ENCODE measurements around the gene NSUN6.
"Not testable (repeated sequence)": the region's sequence is repeated elsewhere in the genome, so short reads cannot be mapped to it uniquely, and the experiment has no call there.

Gene NSUN6

GRCh38 chr10:18610517-18610916, 40.9 kb downstream of the NSUN6 start:
- no peak for DNase-seq (ENCODE audit: low read depth in 4 of 4, low spot score in 1 of 4)

GRCh38 chr10:18608596-18608995, 42.8 kb downstream of the NSUN6 start:
- DNase-seq (ENCODE audit: low read depth in 4 of 4, low spot score in 1 of 4) = no peak

GRCh38 chr10:18607503-18608378, 43.6 kb downstream of the NSUN6 start:
- DNase-seq (ENCODE audit: low read depth in 4 of 4, low spot score in 1 of 4) = no peak

- no peak for DNase-seq (ENCODE audit: low read depth in 4 of 4, low spot score in 1 of 4)
Observed at GRCh38 chr10:18606051-18606695, 45.2 kb downstream of the NSUN6 start.

GRCh38 chr10:18601321-18601720, 50.1 kb downstream of the NSUN6 start:
- DNase-seq (ENCODE audit: low read depth in 4 of 4, low spot score in 1 of 4) = no peak

GRCh38 chr10:18599392-18599791, 52.0 kb downstream of the NSUN6 start:
- no peak for DNase-seq (ENCODE audit: low read depth in 4 of 4, low spot score in 1 of 4)

GRCh38 chr10:18594574-18595156, 56.7 kb downstream of the NSUN6 start:
- no peak for DNase-seq (ENCODE audit: low read depth in 4 of 4, low spot score in 1 of 4)

GRCh38 chr10:18591141-18591540, 60.2 kb downstream of the NSUN6 start:
- not testable (repeated sequence) for DNase-seq (ENCODE audit: low read depth in 4 of 4, low spot score in 1 of 4)

- not testable (repeated sequence) for DNase-seq (ENCODE audit: low read depth in 4 of 4, low spot score in 1 of 4)
Observed at GRCh38 chr10:18586637-18587036, 64.8 kb downstream of the NSUN6 start.

GRCh38 chr10:18583575-18584270, 67.7 kb downstream of the NSUN6 start:
- DNase-seq (ENCODE audit: low read depth in 4 of 4, low spot score in 1 of 4) = no peak

GRCh38 chr10:18582803-18583202, 68.6 kb downstream of the NSUN6 start:
- DNase-seq (ENCODE audit: low read depth in 4 of 4, low spot score in 1 of 4) = no peak

GRCh38 chr10:18577823-18578685, 73.3 kb downstream of the NSUN6 start:
- DNase-seq (ENCODE audit: low read depth in 4 of 4, low spot score in 1 of 4) = no peak

GRCh38 chr10:18576586-18576985, 74.8 kb downstream of the NSUN6 start:
- DNase-seq (ENCODE audit: low read depth in 4 of 4, low spot score in 1 of 4) = no peak

- DNase-seq (ENCODE audit: low read depth in 4 of 4, low spot score in 1 of 4) = no peak
Observed at GRCh38 chr10:18572959-18573561, 78.3 kb downstream of the NSUN6 start.

GRCh38 chr10:18571780-18572179, 79.6 kb downstream of the NSUN6 start:
- no peak for DNase-seq (ENCODE audit: low read depth in 4 of 4, low spot score in 1 of 4)

- no peak for DNase-seq (ENCODE audit: low read depth in 4 of 4, low spot score in 1 of 4)
Observed at GRCh38 chr10:18571076-18571475, 80.3 kb downstream of the NSUN6 start.

- DNase-seq (ENCODE audit: low read depth in 4 of 4, low spot score in 1 of 4) = not testable (repeated sequence)
Observed at GRCh38 chr10:18570386-18570785, 81.0 kb downstream of the NSUN6 start.

GRCh38 chr10:18567343-18567856, 84.0 kb downstream of the NSUN6 start:
- DNase-seq (ENCODE audit: low read depth in 4 of 4, low spot score in 1 of 4) = no peak

GRCh38 chr10:18566177-18566576, 85.2 kb downstream of the NSUN6 start:
- DNase-seq (ENCODE audit: low read depth in 4 of 4, low spot score in 1 of 4) = no peak

GRCh38 chr10:18565006-18565405, 86.4 kb downstream of the NSUN6 start:
- DNase-seq (ENCODE audit: low read depth in 4 of 4, low spot score in 1 of 4) = no peak

All from stimulated activated CD4-positive, alpha-beta T cell treated with anti-CD3 and anti-CD28 coated beads, Interleukin-1b, Interleukin-23, amount 100 ng/mL, for 24 hours (primary cell).